Measurements from ENCODE around the gene SLC25A23.

DNA sequence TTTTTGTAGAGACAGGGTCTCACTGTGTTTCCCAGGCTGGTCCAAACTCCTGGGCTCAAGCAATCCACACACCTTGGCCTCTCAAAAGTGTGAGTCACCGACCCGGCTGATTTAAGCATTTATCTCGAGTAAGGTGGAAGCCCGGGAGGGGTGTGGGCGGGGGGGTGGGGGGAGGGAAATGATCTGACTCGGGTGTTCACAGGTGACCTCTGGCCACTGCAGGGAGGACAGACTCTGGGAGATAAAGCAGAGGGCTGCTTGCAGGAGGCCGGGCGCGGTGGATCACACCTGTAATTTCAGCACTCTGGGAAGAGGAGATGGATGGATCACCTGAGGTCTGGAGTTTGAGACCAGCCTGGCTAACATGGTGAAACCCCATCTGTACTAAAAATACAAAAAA lies 14.1 kb upstream of the SLC25A23 start:
- no peak for TF ChIP-seq CTCF (IDR thresholded peaks at IDR 0.05 in 2 of 3, conservative IDR thresholded peaks at IDR 0.05 in 1 of 3; ENCODE audit: borderline replicate concordance in 1 of 3, insufficient read depth in 1 of 3, low read depth in 2 of 3, low read length in 2 of 3)
- TF ChIP-seq ELF1 (IDR thresholded peaks at IDR 0.05; ENCODE audit: borderline replicate concordance, low read depth), result no peak
- no peak for TF ChIP-seq POLR2A (IDR thresholded peaks at IDR 0.05; ENCODE audit: borderline replicate concordance, extremely low read depth, insufficient read depth, insufficient read length)
- no peak for TF ChIP-seq EZH2phosphoT487 (IDR thresholded peaks at IDR 0.05; ENCODE audit: borderline replicate concordance)

Measured in HCT116 (cell line).